GM18502 (cell line): ENCODE data around the gene RAPGEF6.
A peak's percentile ranks its signal among the peaks of the same experiment; 100 is the strongest.
"Not testable (repeated sequence)": the region's sequence is repeated elsewhere in the genome, so short reads cannot be mapped to it uniquely, and the experiment has no call there.

Source experiments
- ATAC-seq: cut with Tn5 transposase; IDR thresholded peaks from one replicate; pipeline ENCODE4 v1.9.1; 2021; ENCODE audit warnings: mild to moderate bottlenecking; ENCODE audit not compliant: unreplicated experiment, poor library complexity

Gene RAPGEF6

GRCh38 chr5:131610198-131611063 is 24.6 kb downstream of the RAPGEF6 start:
- no peak for ATAC-seq

DNA sequence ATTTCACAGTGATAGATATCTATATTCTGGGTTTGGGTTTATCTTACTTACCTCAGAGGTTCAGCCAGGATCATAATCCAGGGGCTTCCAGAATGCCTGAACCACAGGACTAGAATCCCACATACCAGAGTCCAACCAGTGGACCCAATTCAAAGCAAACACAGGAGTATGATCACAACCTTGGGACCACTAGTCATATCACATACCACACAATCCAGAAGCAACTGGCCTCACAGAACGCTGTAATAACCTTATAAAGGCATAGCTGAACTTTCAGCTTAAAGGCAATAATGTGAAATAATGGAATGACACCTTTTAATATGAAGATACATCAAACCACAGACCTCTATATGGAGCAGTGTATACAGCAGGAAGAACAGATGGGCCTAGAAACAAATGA is 25.3 kb downstream of the RAPGEF6 start:
- ATAC-seq, result no peak

DNA sequence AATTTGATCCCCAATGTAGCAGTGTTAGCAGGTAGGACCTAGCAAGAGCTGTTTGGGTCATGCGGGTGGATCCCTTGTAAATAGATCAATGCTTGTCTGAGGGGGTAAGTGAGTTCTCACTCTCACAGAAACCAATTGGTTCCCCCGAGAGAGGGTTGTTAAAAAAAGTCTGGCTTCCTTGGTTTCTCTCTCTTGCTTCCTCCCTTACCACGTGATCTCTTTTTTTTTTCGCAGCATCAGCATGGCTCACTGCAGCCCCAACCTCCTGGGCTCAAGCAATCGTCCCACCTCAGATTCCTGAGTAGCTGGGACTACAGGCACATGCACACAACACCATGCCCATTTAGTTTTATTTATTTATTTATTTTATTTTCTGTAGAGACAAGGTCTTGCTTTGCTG is 26.4 kb downstream of the RAPGEF6 start:
- no peak for ATAC-seq

DNA sequence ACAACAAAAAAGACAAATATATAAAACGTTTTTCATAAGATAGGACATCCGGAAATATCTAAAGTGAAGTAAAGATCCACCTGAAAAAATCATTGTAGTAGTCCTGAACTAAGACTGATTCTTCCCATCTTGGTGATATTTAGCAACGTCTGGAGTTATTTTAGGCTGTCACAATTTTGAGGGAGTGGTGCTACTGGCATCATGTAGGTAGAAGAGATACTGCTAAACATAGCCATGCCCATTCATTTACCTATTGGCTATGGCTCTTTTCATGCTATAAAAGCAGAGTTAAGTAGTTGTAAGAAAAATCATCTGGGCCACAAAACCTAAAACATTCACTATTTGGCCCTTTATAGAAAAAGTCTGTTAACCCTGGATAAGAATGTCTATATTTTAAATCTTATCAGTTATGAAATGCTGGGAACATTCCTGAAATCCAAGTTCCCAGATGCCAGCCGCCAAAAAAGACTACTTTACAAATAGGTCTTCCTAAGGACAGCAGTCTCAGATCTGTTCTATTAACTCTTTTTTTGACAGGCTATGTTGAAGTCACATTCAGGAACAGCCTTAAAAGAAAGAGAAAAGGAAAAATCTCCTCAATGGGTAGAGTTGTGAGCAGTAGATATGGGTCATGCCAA is 27.0 kb downstream of the RAPGEF6 start:
- ATAC-seq, result no peak

GRCh38 chr5:131607418-131607817 is 27.6 kb downstream of the RAPGEF6 start:
- no peak for ATAC-seq

DNA sequence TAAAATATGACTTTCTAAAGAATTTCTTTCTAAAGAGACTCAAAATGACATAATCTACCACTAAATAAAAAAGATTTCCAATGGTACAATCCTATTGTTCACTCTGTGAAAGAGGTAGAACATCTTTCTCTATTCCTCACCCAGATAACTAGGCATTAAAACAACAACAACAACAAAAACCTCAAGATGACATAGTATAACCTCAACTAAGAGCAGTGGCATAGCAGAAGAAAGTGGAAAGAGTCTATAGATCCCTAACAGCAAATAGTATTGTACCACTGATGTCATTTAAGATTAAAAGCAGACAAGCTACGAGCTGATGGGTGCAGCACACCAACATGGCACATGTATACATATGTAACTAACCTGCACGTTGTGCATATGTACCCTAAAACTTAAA is 29.9 kb downstream of the RAPGEF6 start:
- ATAC-seq, result no peak

DNA sequence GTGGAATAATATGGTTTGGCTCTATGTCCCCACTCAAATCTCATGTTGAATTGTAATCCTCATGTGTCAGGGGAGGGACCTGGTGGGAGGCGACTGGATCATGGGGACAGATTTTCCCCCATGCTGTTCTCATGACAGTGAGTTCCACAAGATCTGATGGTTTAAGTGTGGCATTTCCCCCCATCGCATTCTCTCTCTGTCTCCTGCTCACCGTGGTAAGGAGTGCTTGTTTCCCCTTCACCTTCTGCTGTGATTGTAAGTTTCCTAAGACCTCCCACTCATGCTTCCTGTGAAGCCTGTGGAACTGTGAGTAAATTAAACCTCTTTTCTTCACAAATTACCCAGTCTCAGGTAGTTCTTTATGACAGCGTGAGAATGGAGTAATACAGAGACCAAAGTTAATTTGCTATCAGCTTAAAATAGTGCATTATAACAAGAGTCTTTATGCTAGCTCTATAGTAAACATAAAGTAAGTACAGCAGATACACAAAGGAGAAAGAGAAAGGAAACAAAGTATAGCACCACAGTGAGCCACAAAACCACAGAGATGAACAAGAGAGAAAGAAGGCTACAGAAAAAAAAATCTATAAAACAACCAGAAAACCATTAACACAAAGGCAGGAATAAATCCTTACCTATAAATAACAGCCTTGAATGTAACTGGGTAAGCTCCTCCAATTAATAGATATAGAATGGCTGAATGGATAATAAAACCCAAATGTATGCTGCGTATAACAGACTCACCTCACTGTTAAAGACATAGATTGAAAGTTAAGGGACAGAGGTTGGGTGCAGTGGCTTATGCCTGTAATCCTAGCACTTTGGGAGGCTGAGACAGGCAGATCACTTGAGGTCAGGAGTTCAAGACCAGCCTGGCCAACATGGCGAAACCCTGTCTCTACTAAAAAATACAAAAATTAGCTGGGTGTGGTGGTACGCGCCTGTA is 39.7 kb downstream of the RAPGEF6 start:
- peak; percentile 75 for ATAC-seq

GRCh38 chr5:131593921-131594320 is 41.1 kb downstream of the RAPGEF6 start:
- no peak for ATAC-seq

- ATAC-seq, result not testable (repeated sequence)
Observed at GRCh38 chr5:131593436-131593835, 41.6 kb downstream of the RAPGEF6 start.

GRCh38 chr5:131589510-131590348 is 45.3 kb downstream of the RAPGEF6 start:
- ATAC-seq, result no peak

GRCh38 chr5:131587541-131587940 is 47.5 kb downstream of the RAPGEF6 start:
- no peak for ATAC-seq

DNA sequence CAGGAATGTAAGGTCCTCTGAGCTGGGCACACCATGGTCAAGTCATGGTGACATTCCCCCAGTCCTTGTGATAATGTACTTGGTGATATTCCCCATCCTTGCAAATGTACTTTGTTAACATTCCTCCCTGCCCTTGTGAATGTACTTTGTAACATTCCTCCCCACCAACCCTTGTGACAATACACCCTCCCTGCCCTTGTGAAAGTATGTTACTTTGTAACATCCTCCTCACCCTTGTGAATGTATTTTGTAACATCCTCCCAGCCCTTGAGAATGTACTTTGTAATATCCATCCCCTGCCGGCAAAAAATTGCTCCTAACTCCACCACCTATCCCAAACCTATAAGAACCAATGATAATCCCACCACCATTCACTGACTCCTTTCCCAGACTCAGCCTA is 53.3 kb downstream of the RAPGEF6 start:
- ATAC-seq, result no peak

GRCh38 chr5:131579917-131580671 is 54.9 kb downstream of the RAPGEF6 start:
- no peak for ATAC-seq

GRCh38 chr5:131575660-131576227 is 59.3 kb downstream of the RAPGEF6 start:
- ATAC-seq, result no peak

DNA sequence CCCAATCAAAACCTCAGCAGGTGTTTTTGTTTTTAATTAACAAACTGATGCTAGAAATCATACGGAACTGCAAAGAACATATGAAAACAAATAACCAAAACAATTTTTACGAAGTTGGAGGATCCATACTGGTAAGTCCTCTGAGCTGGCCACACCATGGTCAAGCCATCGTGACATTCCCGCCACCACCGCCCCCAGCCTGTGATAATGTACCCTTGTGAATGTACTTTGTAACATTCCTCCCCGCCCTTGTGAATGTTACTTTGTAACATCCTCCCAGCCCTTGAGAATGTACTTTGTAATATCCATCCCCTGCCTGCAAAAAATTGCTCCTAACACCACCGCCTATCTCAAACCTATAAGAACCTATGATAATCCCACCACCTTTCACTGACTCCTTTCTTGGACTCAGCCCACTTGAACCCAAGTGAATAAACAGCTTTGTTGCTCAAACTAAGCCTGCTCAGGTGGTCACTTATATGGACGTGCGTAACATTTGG is 63.3 kb downstream of the RAPGEF6 start:
- no peak for ATAC-seq

DNA sequence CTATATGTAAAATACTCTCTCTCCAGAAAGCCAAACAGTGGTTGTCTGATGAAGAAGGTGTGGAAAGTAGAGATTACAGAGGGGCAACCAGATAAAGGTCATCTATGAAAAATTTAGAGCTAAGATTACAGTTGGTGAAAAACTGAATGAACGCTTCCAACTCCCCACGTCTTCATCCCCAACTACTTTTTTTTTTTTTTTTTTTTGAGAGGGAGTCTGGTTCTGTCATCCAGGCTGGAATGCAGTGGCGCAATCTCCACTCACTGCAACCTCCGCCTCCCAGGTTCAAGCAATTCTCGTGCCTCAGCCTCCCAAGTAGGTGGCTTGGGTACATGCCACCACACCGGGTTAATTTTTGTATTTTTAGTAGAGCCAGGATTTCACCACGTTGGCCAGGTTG is 64.3 kb downstream of the RAPGEF6 start:
- no peak for ATAC-seq

GRCh38 chr5:131564229-131564652 is 70.8 kb downstream of the RAPGEF6 start:
- no peak for ATAC-seq

- ATAC-seq, result no peak
Observed at GRCh38 chr5:131563434-131564228, 71.4 kb downstream of the RAPGEF6 start.
